AG10803 (cell line): ENCODE data around the gene JARID2.

Source experiments
- DNase-seq: peaks from one replicate; pipeline ENCODE4 v3.0.0; 2010; ENCODE audit warnings: low read depth
- H3K4me3 ChIP-seq: 2 replicates; pipeline ENCODE4 v1.5.1; 2011; ENCODE audit warnings: mild to moderate bottlenecking, low read length, control low read depth
- CTCF ChIP-seq: conservative IDR thresholded peaks from 2 replicates; pipeline ENCODE4 v1.5.1; 2011; ENCODE audit warnings: mild to moderate bottlenecking, low read length, control low read depth, inconsistent platforms

Gene JARID2

GRCh38 chr6:15521582-15521981, 275.7 kb downstream of the JARID2 start:
- DNase-seq, result no peak
- TF ChIP-seq CTCF, result no peak
- H3K4me3 ChIP-seq, result no peak overlapping the region

GRCh38 chr6:15522026-15522425, 276.2 kb downstream of the JARID2 start:
- no peak for DNase-seq
- no peak for TF ChIP-seq CTCF
- no peak overlapping the region for H3K4me3 ChIP-seq

- no peak for TF ChIP-seq CTCF
- DNase-seq, result peak; percentile 21
- H3K4me3 ChIP-seq, result no peak overlapping the region
Measured at GRCh38 chr6:15522427-15522826, 276.6 kb downstream of the JARID2 start.

- no peak for TF ChIP-seq CTCF
- no peak overlapping the region for H3K4me3 ChIP-seq
- DNase-seq, result no peak
Measured at GRCh38 chr6:15522856-15523529, 277.1 kb downstream of the JARID2 start.

- no peak for TF ChIP-seq CTCF
- no peak overlapping the region for H3K4me3 ChIP-seq
- DNase-seq, result no peak
Measured at GRCh38 chr6:15523679-15524630, 278.1 kb downstream of the JARID2 start.

- no peak for DNase-seq
- H3K4me3 ChIP-seq, result no peak overlapping the region
- TF ChIP-seq CTCF, result no peak
Measured at GRCh38 chr6:15524861-15525401, 279.1 kb downstream of the JARID2 start.
